Mesothelial cell of epicardium (in vitro differentiated cells): ENCODE results near the gene KRTAP10-9. TPM values are rescaled to one million over a fixed set of nuclear protein-coding genes. Genes with fewer than 3 reads are reported as not detected.

Experiments
- DNase-seq, 2 experiments: peaks; one replicate each; pipeline ENCODE4 v3.0.0; 2021; ENCODE audit warnings: low spot score in 2 of 2; ENCODE audit not compliant: unreplicated experiment in 2 of 2
- H3K27ac Mint-ChIP-seq: 2 replicates; pipeline ENCODE4 v1.8.0; 2021; ENCODE audit warnings: mixed read lengths
- H3K27me3 Mint-ChIP-seq: 2 replicates; pipeline ENCODE4 v1.8.0; 2021; ENCODE audit warnings: low read depth, mixed read lengths
- H3K36me3 Mint-ChIP-seq: 2 replicates; pipeline ENCODE4 v1.8.0; 2021; ENCODE audit warnings: mixed read lengths
- H3K4me1 Mint-ChIP-seq: 2 replicates; pipeline ENCODE4 v1.8.0; 2021; ENCODE audit warnings: mixed read lengths
- H3K4me3 Mint-ChIP-seq: 2 replicates; pipeline ENCODE4 v1.8.0; 2021; ENCODE audit warnings: mild to moderate bottlenecking, moderate library complexity, mixed read lengths
- H3K9me3 Mint-ChIP-seq: 2 replicates; pipeline ENCODE4 v1.8.0; 2021; ENCODE audit warnings: mixed read lengths
- total RNA-seq: library from RNA; stranded (reverse); gene quantifications from 3 replicates; pipeline ENCODE4 v1.2.1, GENCODE V29; 2021
- TF ChIP-seq, protein P1 (sequence below): fragments of 200-600 bp; sonication (generic); IDR thresholded peaks from one replicate; pipeline ENCODE4 v1.5.0; 2021; ENCODE audit warnings: antibody characterized with exemption; ENCODE audit not compliant: unreplicated experiment

KRTAP10-9 gene
- total RNA-seq, 1 donor from 2014 or later: not detected

- Mint-ChIP-seq H3K4me1 (peaks cover 15% of the 10 kb centered on the region), H3K27me3 (no peaks in the 10 kb centered on the region), H3K9me3 (peaks cover 11% of the 10 kb centered on the region), H3K4me3 (no peak overlapping the region), H3K27ac (peak overlapping the region; percentile 86), H3K36me3 (peaks cover 2% of the 10 kb centered on the region)
- DNase-seq: peak in 1 of 2 experiments; percentile 29
- TF ChIP-seq, protein P1, sequence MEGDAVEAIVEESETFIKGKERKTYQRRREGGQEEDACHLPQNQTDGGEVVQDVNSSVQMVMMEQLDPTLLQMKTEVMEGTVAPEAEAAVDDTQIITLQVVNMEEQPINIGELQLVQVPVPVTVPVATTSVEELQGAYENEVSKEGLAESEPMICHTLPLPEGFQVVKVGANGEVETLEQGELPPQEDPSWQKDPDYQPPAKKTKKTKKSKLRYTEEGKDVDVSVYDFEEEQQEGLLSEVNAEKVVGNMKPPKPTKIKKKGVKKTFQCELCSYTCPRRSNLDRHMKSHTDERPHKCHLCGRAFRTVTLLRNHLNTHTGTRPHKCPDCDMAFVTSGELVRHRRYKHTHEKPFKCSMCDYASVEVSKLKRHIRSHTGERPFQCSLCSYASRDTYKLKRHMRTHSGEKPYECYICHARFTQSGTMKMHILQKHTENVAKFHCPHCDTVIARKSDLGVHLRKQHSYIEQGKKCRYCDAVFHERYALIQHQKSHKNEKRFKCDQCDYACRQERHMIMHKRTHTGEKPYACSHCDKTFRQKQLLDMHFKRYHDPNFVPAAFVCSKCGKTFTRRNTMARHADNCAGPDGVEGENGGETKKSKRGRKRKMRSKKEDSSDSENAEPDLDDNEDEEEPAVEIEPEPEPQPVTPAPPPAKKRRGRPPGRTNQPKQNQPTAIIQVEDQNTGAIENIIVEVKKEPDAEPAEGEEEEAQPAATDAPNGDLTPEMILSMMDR: no peak
Observed at GRCh38 chr21:44593598-44594405, 33.1 kb upstream of the KRTAP10-9 start.

- peaks cover 15% of the 10 kb centered on the region for H3K4me1 Mint-ChIP-seq
- H3K27ac Mint-ChIP-seq: peak overlapping the region; percentile 54
- H3K27me3 Mint-ChIP-seq: no peaks in the 10 kb centered on the region
- DNase-seq: peak in 1 of 2 experiments; percentile 27
- TF ChIP-seq, protein P1: no peak
- H3K4me3 Mint-ChIP-seq: no peak overlapping the region
- H3K9me3 Mint-ChIP-seq: peaks cover 12% of the 10 kb centered on the region
- H3K36me3 Mint-ChIP-seq: peaks cover 3% of the 10 kb centered on the region
Observed at GRCh38 chr21:44594406-44594916, 32.4 kb upstream of the KRTAP10-9 start.

DNA sequence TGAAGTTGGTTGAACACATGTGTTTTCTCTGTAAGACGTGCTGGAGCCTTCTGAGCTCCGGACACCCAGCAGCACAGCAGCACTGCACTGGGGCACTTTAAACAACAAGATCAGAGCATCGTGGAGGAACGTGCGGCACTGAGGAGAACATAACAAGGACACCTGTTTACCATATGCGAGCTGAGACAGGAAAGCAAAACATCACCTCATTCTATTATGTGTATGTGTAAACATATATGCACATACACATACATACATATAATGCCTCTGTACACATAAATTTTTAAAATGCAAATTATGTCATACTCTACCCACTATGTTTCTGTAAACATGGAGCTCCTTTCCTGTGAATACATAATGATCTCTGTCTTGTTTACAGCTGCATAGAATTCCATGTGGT lies 31.4 kb upstream of the KRTAP10-9 start:
- no peak for DNase-seq
- TF ChIP-seq, protein P1: no peak
- H3K36me3 Mint-ChIP-seq: peaks cover 3% of the 10 kb centered on the region
- H3K27ac Mint-ChIP-seq: no peak overlapping the region
- no peaks in the 10 kb centered on the region for H3K27me3 Mint-ChIP-seq
- H3K4me3 Mint-ChIP-seq: no peak overlapping the region
- H3K4me1 Mint-ChIP-seq: peaks cover 15% of the 10 kb centered on the region
- peaks cover 12% of the 10 kb centered on the region for H3K9me3 Mint-ChIP-seq

DNA sequence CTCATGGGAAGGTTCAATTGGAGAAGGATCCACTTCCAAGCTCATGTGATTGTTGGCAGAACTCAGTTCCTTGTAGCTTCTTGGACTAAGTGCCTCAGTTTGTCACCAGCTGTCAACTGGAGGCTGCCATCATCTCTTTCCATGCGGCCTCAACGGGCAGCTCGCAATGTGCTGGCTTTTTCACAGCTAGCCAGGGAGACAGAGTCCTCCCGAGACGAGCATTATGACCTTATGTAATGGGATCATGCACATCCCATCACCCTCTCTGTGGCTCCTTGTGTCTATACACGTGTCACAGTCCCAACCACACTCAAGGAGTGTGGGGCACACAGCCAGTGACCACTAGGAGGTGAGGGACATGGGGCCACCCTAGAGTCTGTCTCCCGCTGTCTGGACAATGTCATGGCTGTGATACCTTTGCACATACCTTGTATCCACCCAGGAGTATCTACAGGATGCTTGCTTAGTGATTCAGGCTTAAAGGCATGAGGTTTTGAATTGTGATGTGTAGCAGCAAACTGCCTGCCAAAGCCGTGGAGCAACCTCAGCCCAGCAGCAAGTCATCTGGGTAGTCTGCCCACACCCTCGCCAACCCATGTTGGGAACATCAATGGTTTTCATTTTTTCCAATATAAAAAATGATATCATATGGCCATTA lies 30.7 kb upstream of the KRTAP10-9 start:
- Mint-ChIP-seq H3K4me1 (peaks cover 15% of the 10 kb centered on the region), H3K36me3 (peaks cover 3% of the 10 kb centered on the region), H3K9me3 (peaks cover 12% of the 10 kb centered on the region), H3K4me3 (no peak overlapping the region), H3K27ac (no peak overlapping the region), H3K27me3 (no peaks in the 10 kb centered on the region)
- no peak for DNase-seq
- TF ChIP-seq, protein P1: no peak

GRCh38 chr21:44598061-44598460 lies 28.8 kb upstream of the KRTAP10-9 start:
- Mint-ChIP-seq H3K4me3 (no peak overlapping the region), H3K4me1 (peaks cover 15% of the 10 kb centered on the region), H3K27me3 (peaks cover 2% of the 10 kb centered on the region), H3K36me3 (peaks cover 3% of the 10 kb centered on the region), H3K27ac (no peak overlapping the region), H3K9me3 (peaks cover 12% of the 10 kb centered on the region)
- no peak for DNase-seq
- TF ChIP-seq, protein P1: no peak
